SK-N-SH (cell line): ENCODE results near the gene NOC2L. TPM values are rescaled to one million over a fixed set of nuclear protein-coding genes. Genes with fewer than 3 reads are reported as not detected.
A peak's percentile ranks its signal among the peaks of the same experiment; 100 is the strongest.

Source experiments
- CTCF ChIA-PET: fragments of 300-600, 350-600 bp; formaldehyde crosslinking; extraction: SDS; loops from one replicate; lab custom pipeline; 2021; lab: Yijun Ruan, JAX
- POLR2A ChIA-PET: fragments of 350-600 bp; sonication (Branson Sonifier 250); formaldehyde crosslinking; extraction: SDS; loops from one replicate; lab custom pipeline; 2020; ENCODE audit warnings: antibody characterized with exemption, inconsistent platforms; lab: Yijun Ruan, JAX
- DNase-seq: peaks from one replicate; pipeline ENCODE4 v3.0.0; 2012
- H2AFZ ChIP-seq: fragments of 200-600 bp; sonication (generic); 2 replicates; pipeline ENCODE4 v1.8.1; 2016; ENCODE audit warnings: antibody characterized with exemption, mild to moderate bottlenecking, low read depth
- H3F3A ChIP-seq: fragments of 200-600 bp; sonication (generic); replicated peaks from 2 replicates; pipeline ENCODE3; 2016; ENCODE audit warnings: antibody characterized with exemption, mild to moderate bottlenecking; ENCODE audit not compliant: insufficient read depth
- H3K27ac ChIP-seq, 2 experiments: fragments of 200-500 bp in 1 of 2; fragments of 200-600 bp in 1 of 2; sonication (Bioruptor generic) in 1 of 2; sonication (generic), shearing (Covaris generic) in 1 of 2; 2 replicates each; pipeline versions ENCODE4 v1.5.1 to v1.6.1; 2014 to 2016; ENCODE audit warnings: low read depth in 2 of 2, inconsistent platforms in 1 of 2, low read length in 1 of 2, mild to moderate bottlenecking in 1 of 2, mixed read lengths in 1 of 2
- H3K27me3 ChIP-seq: fragments of 200-600 bp; sonication (generic), shearing (Covaris generic); 2 replicates; pipeline ENCODE4 v1.6.1; 2016; ENCODE audit warnings: mixed run types; ENCODE audit not compliant: insufficient read depth
- H3K36me3 ChIP-seq, 2 experiments: fragments of 200-500 bp in 1 of 2; fragments of 200-600 bp in 1 of 2; sonication (Bioruptor generic) in 1 of 2; sonication (generic) in 1 of 2; replicated peaks in 1 of 2; 2 replicates each; pipeline versions ENCODE3 to v1.5.1; 2014 to 2016; ENCODE audit warnings: low read length in 1 of 2, mild to moderate bottlenecking in 1 of 2; ENCODE audit not compliant: insufficient read depth in 2 of 2, control insufficient read depth in 1 of 2
- H3K4me1 ChIP-seq, 2 experiments: fragments of 200-500 bp in 1 of 2; fragments of 200-600 bp in 1 of 2; sonication (Bioruptor generic) in 1 of 2; sonication (generic), shearing (Covaris generic) in 1 of 2; 2 replicates each; pipeline versions ENCODE4 v1.5.1 to v1.6.1; 2014 to 2016; ENCODE audit warnings: low read depth in 1 of 2, low read length in 1 of 2, mixed run types in 1 of 2; ENCODE audit not compliant: insufficient read depth in 2 of 2, control insufficient read depth in 1 of 2
- H3K4me2 ChIP-seq: fragments of 200-600 bp; sonication (generic), shearing (Covaris generic); 2 replicates; pipeline ENCODE4 v1.6.1; 2017; ENCODE audit warnings: mixed run types
- H3K4me3 ChIP-seq, 2 experiments: fragments of 200-500 bp in 1 of 2; fragments of 200-600 bp in 1 of 2; sonication (Bioruptor generic) in 1 of 2; sonication (generic), shearing (Covaris generic) in 1 of 2; 2 replicates each; pipeline versions ENCODE4 v1.5.1 to v1.8.1; 2014 to 2016; ENCODE audit warnings: low read depth in 2 of 2, inconsistent platforms in 1 of 2, low read length in 1 of 2, mild to moderate bottlenecking in 1 of 2, mixed read lengths in 1 of 2, moderate library complexity in 1 of 2
- H3K79me2 ChIP-seq: fragments of 200-600 bp; sonication (generic); 2 replicates; pipeline ENCODE4 v1.8.1; 2017; ENCODE audit warnings: mild to moderate bottlenecking; ENCODE audit not compliant: insufficient read depth
- H3K9ac ChIP-seq: fragments of 200-600 bp; sonication (generic); 2 replicates; pipeline ENCODE4 v1.6.1; 2017; ENCODE audit warnings: mixed run types
- H3K9me2 ChIP-seq: fragments of 200-600 bp; sonication (generic); 2 replicates; pipeline ENCODE4 v1.6.1; 2017; ENCODE audit warnings: mixed run types
- H3K9me3 ChIP-seq: fragments of 200-600 bp; sonication (generic); 2 replicates; pipeline ENCODE4 v1.6.1; 2017; ENCODE audit warnings: mixed run types, mild to moderate bottlenecking, moderate library complexity
- H4K20me1 ChIP-seq: fragments of 200-600 bp; sonication (generic); 2 replicates; pipeline ENCODE4 v1.6.1; 2017; ENCODE audit warnings: mild to moderate bottlenecking, mixed run types; ENCODE audit not compliant: insufficient read depth
- EP300 ChIP-seq, 2 experiments: IDR thresholded peaks; 2 replicates each; pipeline versions ENCODE4 v1.4.0 to v1.6.1; 2012; ENCODE audit warnings: borderline replicate concordance in 1 of 2, low read depth in 1 of 2, low read length in 1 of 2
- EZH2phosphoT487 ChIP-seq: fragments of 200-600 bp; sonication (generic); IDR thresholded peaks from 2 replicates; pipeline ENCODE4 v1.6.1; 2017; ENCODE audit warnings: low read depth, mixed run types, mild to moderate bottlenecking, antibody characterized with exemption, moderate library complexity, borderline replicate concordance
- FOXJ3 ChIP-seq: sonication (generic); formaldehyde crosslinking; IDR thresholded peaks from 2 replicates; pipeline ENCODE4 v1.5.1; 2020; ENCODE audit warnings: mild to moderate bottlenecking, missing genetic modification reagents
- JUND ChIP-seq: IDR thresholded peaks from 2 replicates; pipeline ENCODE4 v1.4.0; 2012
- MEF2A ChIP-seq: IDR thresholded peaks from 2 replicates; pipeline ENCODE4 v1.4.0; 2012; ENCODE audit warnings: low read depth, borderline replicate concordance
- MXI1 ChIP-seq: IDR thresholded peaks from 2 replicates; pipeline ENCODE4 v1.6.1; 2012; ENCODE audit warnings: mild to moderate bottlenecking, low read depth, low read length, improper control_type of control experiment
- NRF1 ChIP-seq: IDR thresholded peaks from 2 replicates; pipeline ENCODE4 v1.6.1; 2012; ENCODE audit warnings: low read depth, mild to moderate bottlenecking, low read length
- REST ChIP-seq: IDR thresholded peaks from 2 replicates; pipeline ENCODE4 v1.6.1; 2012; ENCODE audit warnings: mild to moderate bottlenecking, low read depth, low read length, moderate library complexity
- RFX5 ChIP-seq: IDR thresholded peaks from 2 replicates; pipeline ENCODE4 v1.6.1; 2012; ENCODE audit warnings: mild to moderate bottlenecking, improper control_type of control experiment, low read length
- TEAD4 ChIP-seq: IDR thresholded peaks from 2 replicates; pipeline ENCODE4 v1.4.0; 2012; ENCODE audit warnings: mild to moderate bottlenecking, borderline replicate concordance; ENCODE audit not compliant: insufficient read depth
- WGBS: methylation state at CpG from one replicate; pipeline ENCODE4 v1.1.6; 2017; ENCODE audit warnings: low lambda C conversion rate; 5-methylcytosine and 5-hydroxymethylcytosine counted together
- polyA plus RNA-seq, 3 experiments: library from polyadenylated mRNA; depleted of rRNA; stranded (reverse); fragments of >200 nt; gene quantifications; 2 replicates each; pipeline ENCODE4 v1.2.3, GENCODE V29; 2012
- TF ChIP-seq, protein P1 (sequence below): IDR thresholded peaks from 2 replicates; pipeline ENCODE4; 2012
- TF ChIP-seq, protein P2 (sequence below): IDR thresholded peaks from 2 replicates; pipeline ENCODE4 v1.4.0; 2012; ENCODE audit warnings: low read depth, borderline replicate concordance
- TF ChIP-seq, protein P3 (sequence below): fragments of 200-600 bp; sonication (generic); IDR thresholded peaks from 2 replicates; pipeline ENCODE4 v1.6.1; 2017; ENCODE audit warnings: antibody characterized with exemption, mild to moderate bottlenecking, moderate library complexity

The NOC2L gene
- polyA plus RNA-seq, 1 of the 3 experiments (the other 2 are of a cell fraction): 124 TPM

DNA sequence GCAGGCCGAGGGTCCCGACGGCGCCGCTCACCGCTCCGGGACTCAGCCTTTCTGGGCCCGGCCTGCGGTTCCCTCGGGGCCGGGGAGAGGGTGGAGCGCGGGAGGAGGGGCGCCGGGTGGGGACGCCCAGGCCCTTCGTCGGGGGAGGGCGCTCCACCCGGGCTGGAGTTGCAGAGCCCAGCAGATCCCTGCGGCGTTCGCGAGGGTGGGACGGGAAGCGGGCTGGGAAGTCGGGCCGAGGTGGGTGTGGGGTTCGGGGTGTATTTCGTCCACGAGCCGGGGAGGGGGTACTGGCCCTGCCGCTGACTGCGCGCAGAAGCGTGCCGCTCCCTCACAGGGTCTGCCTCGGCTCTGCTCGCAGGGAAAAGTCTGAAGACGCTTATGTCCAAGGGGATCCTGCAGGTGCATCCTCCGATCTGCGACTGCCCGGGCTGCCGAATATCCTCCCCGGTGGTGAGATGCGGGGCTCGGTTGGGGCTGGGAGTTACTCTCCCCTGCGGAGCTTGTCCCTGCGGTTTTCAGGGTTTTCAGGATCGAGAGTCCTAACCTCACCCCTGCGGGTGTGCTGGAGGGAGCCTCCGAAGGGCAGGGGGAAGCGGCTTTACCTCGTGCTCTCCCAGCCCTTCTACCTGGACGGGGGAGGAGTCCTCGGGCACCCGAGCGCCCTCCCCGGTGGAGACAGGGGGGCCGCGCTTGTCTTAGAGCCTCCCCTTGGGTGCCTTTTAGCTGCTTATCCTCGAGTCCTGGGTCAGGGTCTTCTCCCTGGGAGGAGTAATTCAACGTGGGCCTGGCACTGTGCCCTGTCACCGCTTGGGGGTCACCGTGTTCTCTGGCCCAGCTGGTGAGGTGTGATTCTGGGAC is 33.3 kb downstream of the NOC2L start:
- H3K79me2 ChIP-seq: peaks cover 5% of the 10 kb centered on the region; the same call in 1 of the 2 replicates
- H2AFZ ChIP-seq: no peak overlapping the region
- no peaks in the 10 kb centered on the region for H3K9me2 ChIP-seq
- WGBS: 32% methylated on average over 18 of the region's 65 CpGs
- no peak overlapping the region for H3K27ac ChIP-seq
- H3K4me2 ChIP-seq: peak overlapping the region; percentile 59
- POLR2A ChIA-PET: interaction anchor here (1.2 kb wide), 1 partner anchor 17 kb away, joined by 4 read pairs; no protein-coding TSS in a partner anchor
- no peaks in the 10 kb centered on the region for H3K36me3 ChIP-seq
- peak overlapping the region in 1 of 2 experiments; percentile 49; a peak in 3 of 4 replicates for H3K4me3 ChIP-seq
- peaks cover 5 to 31% of the 10 kb centered on the region in 2 experiments; a peak in 2 of 4 replicates for H3K4me1 ChIP-seq
- no peak overlapping the region for H3K9ac ChIP-seq
- 0 out of 2 replicates have a peak, but pooled peaks cover 7% of the 10 kb centered on the region for H4K20me1 ChIP-seq
- no peaks in the 10 kb centered on the region for H3K9me3 ChIP-seq
- CTCF ChIA-PET: interaction anchor here (0.8 to 2.2 kb wide), 6 partner anchors 9 to 26 kb away, joined by 3 to 17 read pairs (median 4); no protein-coding TSS in a partner anchor
- DNase-seq: peak; percentile 82
- TF ChIP-seq NRF1: no peak
- TF ChIP-seq EP300 (IDR thresholded peaks at IDR 0.05; ENCODE audit: borderline replicate concordance in 1 of 2, low read depth in 1 of 2, low read length in 1 of 2): no peak
- TF ChIP-seq, protein P1, sequence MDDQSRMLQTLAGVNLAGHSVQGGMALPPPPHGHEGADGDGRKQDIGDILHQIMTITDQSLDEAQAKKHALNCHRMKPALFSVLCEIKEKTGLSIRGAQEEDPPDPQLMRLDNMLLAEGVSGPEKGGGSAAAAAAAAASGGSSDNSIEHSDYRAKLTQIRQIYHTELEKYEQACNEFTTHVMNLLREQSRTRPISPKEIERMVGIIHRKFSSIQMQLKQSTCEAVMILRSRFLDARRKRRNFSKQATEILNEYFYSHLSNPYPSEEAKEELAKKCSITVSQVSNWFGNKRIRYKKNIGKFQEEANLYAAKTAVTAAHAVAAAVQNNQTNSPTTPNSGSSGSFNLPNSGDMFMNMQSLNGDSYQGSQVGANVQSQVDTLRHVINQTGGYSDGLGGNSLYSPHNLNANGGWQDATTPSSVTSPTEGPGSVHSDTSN: no peak
- no peak for TF ChIP-seq FOXJ3
- TF ChIP-seq, protein P2, sequence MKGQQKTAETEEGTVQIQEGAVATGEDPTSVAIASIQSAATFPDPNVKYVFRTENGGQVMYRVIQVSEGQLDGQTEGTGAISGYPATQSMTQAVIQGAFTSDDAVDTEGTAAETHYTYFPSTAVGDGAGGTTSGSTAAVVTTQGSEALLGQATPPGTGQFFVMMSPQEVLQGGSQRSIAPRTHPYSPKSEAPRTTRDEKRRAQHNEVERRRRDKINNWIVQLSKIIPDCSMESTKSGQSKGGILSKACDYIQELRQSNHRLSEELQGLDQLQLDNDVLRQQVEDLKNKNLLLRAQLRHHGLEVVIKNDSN: no peak
- TF ChIP-seq MXI1: no peak
- no peak for TF ChIP-seq MEF2A
- H3F3A ChIP-seq: peaks cover 4% of the 10 kb centered on the region
- H3K27me3 ChIP-seq: no peaks in the 10 kb centered on the region

GRCh38 chr1:924656-925560 is 34.1 kb downstream of the NOC2L start:
- ChIA-PET CTCF (interaction anchor here (1.1 to 3.2 kb wide), 4 partner anchors 10 to 21 kb away, joined by 3 to 19 read pairs (median 7); no protein-coding TSS in a partner anchor), POLR2A (interaction anchor here (2.1 kb wide), 1 partner anchor 19 kb away, joined by 8 read pairs; no protein-coding TSS in a partner anchor)
- Histone ChIP-seq H3K36me3 (no peaks in the 10 kb centered on the region), H3K9ac (no peak overlapping the region; the same call in 1 of the 2 replicates), H4K20me1 (0 out of 2 replicates have a peak, but pooled peaks cover 7% of the 10 kb centered on the region), H3K79me2 (peaks cover 5% of the 10 kb centered on the region; the same call in 1 of the 2 replicates), H3K9me3 (no peaks in the 10 kb centered on the region), H3F3A (peaks cover 4% of the 10 kb centered on the region), H3K27ac (no peak overlapping the region), H3K9me2 (no peaks in the 10 kb centered on the region), H3K27me3 (no peaks in the 10 kb centered on the region), H3K4me1 (peaks cover 8 to 39% of the 10 kb centered on the region in 2 experiments; a peak in 2 of 4 replicates), H2AFZ (no peak overlapping the region), H3K4me2 (peak overlapping the region; percentile 78; the same call in 1 of the 2 replicates), H3K4me3 (peak overlapping the region; percentile 49 to 51; a peak in 3 of 4 replicates)
- no peak for TF ChIP-seq EZH2phosphoT487
- TF ChIP-seq, protein P3, sequence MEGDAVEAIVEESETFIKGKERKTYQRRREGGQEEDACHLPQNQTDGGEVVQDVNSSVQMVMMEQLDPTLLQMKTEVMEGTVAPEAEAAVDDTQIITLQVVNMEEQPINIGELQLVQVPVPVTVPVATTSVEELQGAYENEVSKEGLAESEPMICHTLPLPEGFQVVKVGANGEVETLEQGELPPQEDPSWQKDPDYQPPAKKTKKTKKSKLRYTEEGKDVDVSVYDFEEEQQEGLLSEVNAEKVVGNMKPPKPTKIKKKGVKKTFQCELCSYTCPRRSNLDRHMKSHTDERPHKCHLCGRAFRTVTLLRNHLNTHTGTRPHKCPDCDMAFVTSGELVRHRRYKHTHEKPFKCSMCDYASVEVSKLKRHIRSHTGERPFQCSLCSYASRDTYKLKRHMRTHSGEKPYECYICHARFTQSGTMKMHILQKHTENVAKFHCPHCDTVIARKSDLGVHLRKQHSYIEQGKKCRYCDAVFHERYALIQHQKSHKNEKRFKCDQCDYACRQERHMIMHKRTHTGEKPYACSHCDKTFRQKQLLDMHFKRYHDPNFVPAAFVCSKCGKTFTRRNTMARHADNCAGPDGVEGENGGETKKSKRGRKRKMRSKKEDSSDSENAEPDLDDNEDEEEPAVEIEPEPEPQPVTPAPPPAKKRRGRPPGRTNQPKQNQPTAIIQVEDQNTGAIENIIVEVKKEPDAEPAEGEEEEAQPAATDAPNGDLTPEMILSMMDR: peak; percentile 25; the same call in 1 of the 2 replicates
- TF ChIP-seq REST: no peak
- TF ChIP-seq TEAD4: no peak
- TF ChIP-seq JUND: no peak
- TF ChIP-seq NRF1: 0 out of 2 replicates have a peak, but pooled peaks have one; percentile 4
- no peak for TF ChIP-seq RFX5
- WGBS: no CpG with 5 or more reads among the region's 120 CpGs
- DNase-seq: peak; percentile 74
